Measurements from ENCODE around the gene DNAAF2.

The DNAAF2 gene

GRCh38 chr14:49636866-49637265 lies 1.8 kb upstream of the DNAAF2 start:
- TF ChIP-seq CTCF (IDR thresholded peaks at IDR 0.05; ENCODE audit: insufficient read depth, low read depth, low read length, missing control alignments) = no peak
- no peak overlapping the region for H3K4me3 ChIP-seq (ENCODE audit: low read length)
- peak; percentile 17 for DNase-seq (ENCODE audit: low read depth)

- peak; percentile 65 for TF ChIP-seq CTCF (IDR thresholded peaks at IDR 0.05; ENCODE audit: insufficient read depth, low read depth, low read length, missing control alignments)
- peak; percentile 97 for DNase-seq (ENCODE audit: low read depth)
- H3K4me3 ChIP-seq (ENCODE audit: low read length) = peak overlapping the region; percentile 54
These were observed 1.2 kb downstream of the DNAAF2 start for GRCh38 chr14:49633640-49634546.

- no peak overlapping the region for H3K4me3 ChIP-seq (ENCODE audit: low read length)
- peak; percentile 84 for DNase-seq (ENCODE audit: low read depth)
- TF ChIP-seq CTCF (IDR thresholded peaks at IDR 0.05; ENCODE audit: insufficient read depth, low read depth, low read length, missing control alignments) = no peak
These were observed 10.9 kb downstream of the DNAAF2 start for GRCh38 chr14:49623941-49624839.

GRCh38 chr14:49623387-49623786 lies 11.7 kb downstream of the DNAAF2 start:
- TF ChIP-seq CTCF (IDR thresholded peaks at IDR 0.05; ENCODE audit: insufficient read depth, low read depth, low read length, missing control alignments) = no peak
- H3K4me3 ChIP-seq (ENCODE audit: low read length) = peak overlapping the region; percentile 23
- no peak for DNase-seq (ENCODE audit: low read depth)

GRCh38 chr14:49622022-49622607 lies 12.9 kb downstream of the DNAAF2 start:
- peak overlapping the region; percentile 98 for H3K4me3 ChIP-seq (ENCODE audit: low read length)
- DNase-seq (ENCODE audit: low read depth) = no peak
- no peak for TF ChIP-seq CTCF (IDR thresholded peaks at IDR 0.05; ENCODE audit: insufficient read depth, low read depth, low read length, missing control alignments)

- H3K4me3 ChIP-seq (ENCODE audit: low read length) = peak overlapping the region; percentile 98
- DNase-seq (ENCODE audit: low read depth) = no peak
- no peak for TF ChIP-seq CTCF (IDR thresholded peaks at IDR 0.05; ENCODE audit: insufficient read depth, low read depth, low read length, missing control alignments)
These were observed 13.7 kb downstream of the DNAAF2 start for GRCh38 chr14:49621114-49621881.

All from epithelial cell of esophagus (primary cell).